GM12878 (cell line): ENCODE data around the gene TNRC6C.

Experiments
- BCL11A ChIP-seq: IDR thresholded peaks from 2 replicates; pipeline ENCODE4 v1.6.1; 2011; ENCODE audit warnings: low read depth, low read length
- EP300 ChIP-seq, 2 experiments: fragments of 150-350 bp in 1 of 2; IDR thresholded peaks; 2 replicates each; pipeline ENCODE4 v1.6.1; 2011 to 2012; ENCODE audit warnings: low read depth in 2 of 2, low read length in 2 of 2, borderline replicate concordance in 1 of 2, improper control_type of control experiment in 1 of 2, inconsistent platforms in 1 of 2; ENCODE audit not compliant: control insufficient read depth in 1 of 2
- ETV6 ChIP-seq, 2 experiments: fragments of 450-650 bp in 1 of 2; IDR thresholded peaks in 1 of 2; conservative IDR thresholded peaks in 1 of 2; 2 replicates each; pipeline ENCODE4 v1.6.1; 2014; ENCODE audit warnings: antibody characterized with exemption in 1 of 2, borderline replicate concordance in 1 of 2, low read depth in 1 of 2, mild to moderate bottlenecking in 1 of 2, moderate library complexity in 1 of 2
- POLR2A ChIP-seq: IDR thresholded peaks from 2 replicates; pipeline ENCODE4 v1.6.1; 2011; ENCODE audit warnings: low read depth, mild to moderate bottlenecking, low read length
- POLR2AphosphoS2 ChIP-seq: IDR thresholded peaks from 2 replicates; pipeline ENCODE4 v1.6.1; 2011; ENCODE audit warnings: low read depth, mild to moderate bottlenecking, low read length, improper control_type of control experiment, moderate library complexity
- POLR2AphosphoS5 ChIP-seq: IDR thresholded peaks from 2 replicates; pipeline ENCODE4 v1.6.1; 2011; ENCODE audit warnings: mild to moderate bottlenecking, low read length, inconsistent platforms
- YY1 ChIP-seq: IDR thresholded peaks from 2 replicates; pipeline ENCODE4 v1.6.1; 2011; ENCODE audit warnings: low read depth, mild to moderate bottlenecking, low read length
- TF ChIP-seq, protein P1 (sequence below): IDR thresholded peaks from 2 replicates; pipeline ENCODE4 v1.6.1; 2012; ENCODE audit warnings: low read depth, low read length, improper control_type of control experiment
- TF ChIP-seq, protein P2 (sequence below): IDR thresholded peaks from 2 replicates; pipeline ENCODE4 v1.6.1; 2011; ENCODE audit warnings: low read depth, low read length, improper control_type of control experiment, borderline replicate concordance
- TF ChIP-seq, protein P3 (sequence below), 3 experiments: IDR thresholded peaks in 2 of 3; conservative IDR thresholded peaks in 1 of 3; 2 replicates each; pipeline ENCODE4 v1.5.1; 2011; ENCODE audit warnings: low read depth in 3 of 3, low read length in 3 of 3, mild to moderate bottlenecking in 3 of 3, control low read depth in 2 of 3, moderate library complexity in 2 of 3, inconsistent platforms in 1 of 3, mixed read lengths in 1 of 3; ENCODE audit not compliant: control insufficient read depth in 2 of 3, insufficient read depth in 1 of 3; ENCODE audit errors: extremely low read depth in 1 of 3
- TF ChIP-seq, protein P4 (sequence below): IDR thresholded peaks from 2 replicates; pipeline ENCODE4 v1.6.1; 2012; ENCODE audit warnings: mild to moderate bottlenecking, low read depth, low read length
- TF ChIP-seq, protein P5 (sequence below): IDR thresholded peaks from 2 replicates; pipeline ENCODE4 v1.6.1; 2011; ENCODE audit warnings: borderline replicate concordance, low read depth, mild to moderate bottlenecking, moderate library complexity, low read length; ENCODE audit not compliant: insufficient read depth, poor library complexity, severe bottlenecking

DNA sequence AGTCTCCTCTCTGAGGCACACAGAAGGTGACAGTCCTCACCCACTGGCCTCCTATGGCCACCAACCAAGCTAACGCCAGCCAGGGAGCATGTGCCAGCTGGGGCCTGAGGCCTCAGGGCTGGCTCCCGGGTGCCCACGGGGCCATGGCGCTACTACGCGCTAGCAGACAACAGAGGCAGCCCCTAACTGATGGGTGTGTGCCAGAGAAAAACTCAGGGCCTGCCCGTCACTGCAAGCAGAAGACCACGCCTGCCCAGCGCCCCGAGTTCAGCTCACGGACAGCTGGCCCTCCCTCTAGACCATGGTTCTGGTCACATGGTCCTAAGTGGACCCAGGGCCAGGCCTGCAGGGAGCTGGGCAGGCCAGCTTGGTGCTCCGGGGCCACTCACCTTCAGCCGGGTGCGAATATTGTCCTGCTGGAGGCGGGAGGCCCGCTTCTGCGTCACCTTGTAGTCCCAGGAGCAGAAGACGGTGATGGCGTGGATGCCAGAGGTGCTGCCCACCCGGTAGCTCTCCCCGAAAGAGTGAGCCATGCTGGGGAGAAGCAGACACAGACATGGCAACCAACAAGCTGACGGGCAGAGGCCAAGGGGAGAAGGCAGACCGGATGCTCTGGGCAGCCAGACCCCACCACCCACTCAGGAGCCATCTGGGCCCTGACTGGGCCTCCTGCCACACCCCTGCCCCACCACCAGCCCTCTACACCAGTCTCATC lies 163.9 kb downstream of the TNRC6C start:
- TF ChIP-seq, protein P1, sequence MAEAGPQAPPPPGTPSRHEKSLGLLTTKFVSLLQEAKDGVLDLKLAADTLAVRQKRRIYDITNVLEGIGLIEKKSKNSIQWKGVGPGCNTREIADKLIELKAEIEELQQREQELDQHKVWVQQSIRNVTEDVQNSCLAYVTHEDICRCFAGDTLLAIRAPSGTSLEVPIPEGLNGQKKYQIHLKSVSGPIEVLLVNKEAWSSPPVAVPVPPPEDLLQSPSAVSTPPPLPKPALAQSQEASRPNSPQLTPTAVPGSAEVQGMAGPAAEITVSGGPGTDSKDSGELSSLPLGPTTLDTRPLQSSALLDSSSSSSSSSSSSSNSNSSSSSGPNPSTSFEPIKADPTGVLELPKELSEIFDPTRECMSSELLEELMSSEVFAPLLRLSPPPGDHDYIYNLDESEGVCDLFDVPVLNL = no peak
- TF ChIP-seq, protein P2, sequence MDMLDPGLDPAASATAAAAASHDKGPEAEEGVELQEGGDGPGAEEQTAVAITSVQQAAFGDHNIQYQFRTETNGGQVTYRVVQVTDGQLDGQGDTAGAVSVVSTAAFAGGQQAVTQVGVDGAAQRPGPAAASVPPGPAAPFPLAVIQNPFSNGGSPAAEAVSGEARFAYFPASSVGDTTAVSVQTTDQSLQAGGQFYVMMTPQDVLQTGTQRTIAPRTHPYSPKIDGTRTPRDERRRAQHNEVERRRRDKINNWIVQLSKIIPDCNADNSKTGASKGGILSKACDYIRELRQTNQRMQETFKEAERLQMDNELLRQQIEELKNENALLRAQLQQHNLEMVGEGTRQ = no peak
- TF ChIP-seq POLR2A = 0 out of 2 replicates have a peak, but pooled peaks have one; percentile 16
- TF ChIP-seq, protein P3, sequence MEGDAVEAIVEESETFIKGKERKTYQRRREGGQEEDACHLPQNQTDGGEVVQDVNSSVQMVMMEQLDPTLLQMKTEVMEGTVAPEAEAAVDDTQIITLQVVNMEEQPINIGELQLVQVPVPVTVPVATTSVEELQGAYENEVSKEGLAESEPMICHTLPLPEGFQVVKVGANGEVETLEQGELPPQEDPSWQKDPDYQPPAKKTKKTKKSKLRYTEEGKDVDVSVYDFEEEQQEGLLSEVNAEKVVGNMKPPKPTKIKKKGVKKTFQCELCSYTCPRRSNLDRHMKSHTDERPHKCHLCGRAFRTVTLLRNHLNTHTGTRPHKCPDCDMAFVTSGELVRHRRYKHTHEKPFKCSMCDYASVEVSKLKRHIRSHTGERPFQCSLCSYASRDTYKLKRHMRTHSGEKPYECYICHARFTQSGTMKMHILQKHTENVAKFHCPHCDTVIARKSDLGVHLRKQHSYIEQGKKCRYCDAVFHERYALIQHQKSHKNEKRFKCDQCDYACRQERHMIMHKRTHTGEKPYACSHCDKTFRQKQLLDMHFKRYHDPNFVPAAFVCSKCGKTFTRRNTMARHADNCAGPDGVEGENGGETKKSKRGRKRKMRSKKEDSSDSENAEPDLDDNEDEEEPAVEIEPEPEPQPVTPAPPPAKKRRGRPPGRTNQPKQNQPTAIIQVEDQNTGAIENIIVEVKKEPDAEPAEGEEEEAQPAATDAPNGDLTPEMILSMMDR (IDR thresholded peaks at IDR 0.05 in 2 of 3, conservative IDR thresholded peaks at IDR 0.05 in 1 of 3; ENCODE audit: control insufficient read depth in 2 of 3, extremely low read depth in 1 of 3, insufficient read depth in 1 of 3, low read depth in 3 of 3, low read length in 3 of 3) = no peak
- TF ChIP-seq ETV6 (conservative IDR thresholded peaks at IDR 0.05 in 1 of 2, IDR thresholded peaks at IDR 0.05 in 1 of 2; ENCODE audit: borderline replicate concordance in 1 of 2, low read depth in 1 of 2) = no peak
- no peak for TF ChIP-seq POLR2AphosphoS2
- TF ChIP-seq EP300 (IDR thresholded peaks at IDR 0.05; ENCODE audit: borderline replicate concordance in 1 of 2, control insufficient read depth in 1 of 2, low read depth in 2 of 2, low read length in 2 of 2) = no peak
- no peak for TF ChIP-seq BCL11A
- no peak for TF ChIP-seq YY1
- TF ChIP-seq, protein P4, sequence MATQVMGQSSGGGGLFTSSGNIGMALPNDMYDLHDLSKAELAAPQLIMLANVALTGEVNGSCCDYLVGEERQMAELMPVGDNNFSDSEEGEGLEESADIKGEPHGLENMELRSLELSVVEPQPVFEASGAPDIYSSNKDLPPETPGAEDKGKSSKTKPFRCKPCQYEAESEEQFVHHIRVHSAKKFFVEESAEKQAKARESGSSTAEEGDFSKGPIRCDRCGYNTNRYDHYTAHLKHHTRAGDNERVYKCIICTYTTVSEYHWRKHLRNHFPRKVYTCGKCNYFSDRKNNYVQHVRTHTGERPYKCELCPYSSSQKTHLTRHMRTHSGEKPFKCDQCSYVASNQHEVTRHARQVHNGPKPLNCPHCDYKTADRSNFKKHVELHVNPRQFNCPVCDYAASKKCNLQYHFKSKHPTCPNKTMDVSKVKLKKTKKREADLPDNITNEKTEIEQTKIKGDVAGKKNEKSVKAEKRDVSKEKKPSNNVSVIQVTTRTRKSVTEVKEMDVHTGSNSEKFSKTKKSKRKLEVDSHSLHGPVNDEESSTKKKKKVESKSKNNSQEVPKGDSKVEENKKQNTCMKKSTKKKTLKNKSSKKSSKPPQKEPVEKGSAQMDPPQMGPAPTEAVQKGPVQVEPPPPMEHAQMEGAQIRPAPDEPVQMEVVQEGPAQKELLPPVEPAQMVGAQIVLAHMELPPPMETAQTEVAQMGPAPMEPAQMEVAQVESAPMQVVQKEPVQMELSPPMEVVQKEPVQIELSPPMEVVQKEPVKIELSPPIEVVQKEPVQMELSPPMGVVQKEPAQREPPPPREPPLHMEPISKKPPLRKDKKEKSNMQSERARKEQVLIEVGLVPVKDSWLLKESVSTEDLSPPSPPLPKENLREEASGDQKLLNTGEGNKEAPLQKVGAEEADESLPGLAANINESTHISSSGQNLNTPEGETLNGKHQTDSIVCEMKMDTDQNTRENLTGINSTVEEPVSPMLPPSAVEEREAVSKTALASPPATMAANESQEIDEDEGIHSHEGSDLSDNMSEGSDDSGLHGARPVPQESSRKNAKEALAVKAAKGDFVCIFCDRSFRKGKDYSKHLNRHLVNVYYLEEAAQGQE = no peak
- TF ChIP-seq, protein P5, sequence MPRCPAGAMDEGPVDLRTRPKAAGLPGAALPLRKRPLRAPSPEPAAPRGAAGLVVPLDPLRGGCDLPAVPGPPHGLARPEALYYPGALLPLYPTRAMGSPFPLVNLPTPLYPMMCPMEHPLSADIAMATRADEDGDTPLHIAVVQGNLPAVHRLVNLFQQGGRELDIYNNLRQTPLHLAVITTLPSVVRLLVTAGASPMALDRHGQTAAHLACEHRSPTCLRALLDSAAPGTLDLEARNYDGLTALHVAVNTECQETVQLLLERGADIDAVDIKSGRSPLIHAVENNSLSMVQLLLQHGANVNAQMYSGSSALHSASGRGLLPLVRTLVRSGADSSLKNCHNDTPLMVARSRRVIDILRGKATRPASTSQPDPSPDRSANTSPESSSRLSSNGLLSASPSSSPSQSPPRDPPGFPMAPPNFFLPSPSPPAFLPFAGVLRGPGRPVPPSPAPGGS = no peak
- TF ChIP-seq POLR2AphosphoS5 = no peak
